H9 (cell line): ENCODE results near the gene DAPP1. TPM values are rescaled to one million over a fixed set of nuclear protein-coding genes. Genes with fewer than 3 reads are reported as not detected.

Source experiments
- DNase-seq: peaks from one replicate; pipeline ENCODE4 v3.0.0-alpha.2; 2017
- H2AFZ ChIP-seq: one replicate; pipeline ENCODE4 v1.6.1; 2013; ENCODE audit warnings: mild to moderate bottlenecking, low read length, control low read depth, moderate library complexity
- H2AK5ac ChIP-seq: 2 replicates; pipeline ENCODE4 v1.6.1; 2013; ENCODE audit warnings: low read length, control low read depth, mixed read lengths; ENCODE audit not compliant: insufficient read length
- H2BK120ac ChIP-seq: one replicate; pipeline ENCODE4 v1.6.1; 2013; ENCODE audit warnings: low read depth, mild to moderate bottlenecking, low read length, control low read depth, inconsistent platforms; ENCODE audit not compliant: poor library complexity, severe bottlenecking
- H2BK12ac ChIP-seq: 2 replicates; pipeline ENCODE4 v1.6.1; 2013; ENCODE audit warnings: low read length, control low read depth, mixed read lengths, low read depth; ENCODE audit not compliant: insufficient read length
- H2BK15ac ChIP-seq: 2 replicates; pipeline ENCODE4 v1.6.1; 2013; ENCODE audit warnings: low read depth, low read length, control low read depth
- H2BK20ac ChIP-seq: one replicate; pipeline ENCODE4 v1.6.1; 2013; ENCODE audit warnings: low read depth, mild to moderate bottlenecking, low read length, control low read depth, inconsistent platforms; ENCODE audit not compliant: poor library complexity, severe bottlenecking
- H2BK5ac ChIP-seq: 2 replicates; pipeline ENCODE4 v1.6.1; 2013; ENCODE audit warnings: low read length, control low read depth, mixed read lengths; ENCODE audit not compliant: insufficient read length
- H3K14ac ChIP-seq: 2 replicates; pipeline ENCODE4 v1.6.1; 2013; ENCODE audit warnings: low read length, control low read depth; ENCODE audit not compliant: insufficient read depth
- H3K18ac ChIP-seq: 2 replicates; pipeline ENCODE4 v1.6.1; 2013; ENCODE audit warnings: low read depth, mild to moderate bottlenecking, mixed read lengths, low read length, control low read depth; ENCODE audit not compliant: insufficient read length
- H3K23ac ChIP-seq: 2 replicates; pipeline ENCODE4 v1.6.1; 2013; ENCODE audit warnings: low read length, control low read depth, mixed read lengths, low read depth; ENCODE audit not compliant: insufficient read length
- H3K23me2 ChIP-seq: 2 replicates; pipeline ENCODE4 v1.6.1; 2013; ENCODE audit warnings: low read depth, mild to moderate bottlenecking, mixed read lengths, low read length, control low read depth; ENCODE audit not compliant: insufficient read length, poor library complexity, severe bottlenecking
- H3K27ac ChIP-seq: 2 replicates; pipeline ENCODE4 v1.5.1; 2013; ENCODE audit warnings: low read length, control low read depth, mixed read lengths, low read depth; ENCODE audit not compliant: insufficient read length
- H3K27me3 ChIP-seq: 2 replicates; pipeline ENCODE4 v1.6.1; 2013; ENCODE audit warnings: low read length, control low read depth, inconsistent platforms; ENCODE audit not compliant: insufficient read depth
- H3K4ac ChIP-seq: 2 replicates; pipeline ENCODE4 v1.6.1; 2013; ENCODE audit warnings: low read depth, mild to moderate bottlenecking, control low read depth, inconsistent platforms, low read length, moderate library complexity
- H3K4me1 ChIP-seq: 2 replicates; pipeline ENCODE4 v1.6.1; 2013; ENCODE audit warnings: low read length, control low read depth, inconsistent platforms; ENCODE audit not compliant: insufficient read depth
- H3K4me2 ChIP-seq: 2 replicates; pipeline ENCODE4 v1.6.1; 2013; ENCODE audit warnings: low read length, control low read depth, mixed read lengths; ENCODE audit not compliant: insufficient read length, insufficient read depth
- H3K56ac ChIP-seq: 2 replicates; pipeline ENCODE4 v1.6.1; 2013; ENCODE audit warnings: low read depth, mild to moderate bottlenecking, mixed read lengths, low read length, control low read depth; ENCODE audit not compliant: insufficient read length
- H3K79me1 ChIP-seq: 2 replicates; pipeline ENCODE4 v1.6.1; 2013; ENCODE audit warnings: low read depth, mild to moderate bottlenecking, moderate library complexity, low read length, control low read depth, inconsistent platforms; ENCODE audit not compliant: insufficient read depth, poor library complexity, severe bottlenecking
- H3K79me2 ChIP-seq: 2 replicates; pipeline ENCODE4 v1.6.1; 2013; ENCODE audit warnings: low read length, control low read depth, inconsistent platforms; ENCODE audit not compliant: insufficient read depth
- H3K9ac ChIP-seq: 2 replicates; pipeline ENCODE4 v1.6.1; 2013; ENCODE audit warnings: low read length, control low read depth, mixed read lengths; ENCODE audit not compliant: insufficient read length; ENCODE audit errors: extremely low read depth
- H3K9me3 ChIP-seq: one replicate; pipeline ENCODE4 v1.6.1; 2013; ENCODE audit warnings: low read depth, low read length, inconsistent platforms; ENCODE audit not compliant: control insufficient read depth
- H3T11ph ChIP-seq: one replicate; pipeline ENCODE4 v1.6.1; 2013; ENCODE audit warnings: mild to moderate bottlenecking, low read length, control low read depth, inconsistent platforms
- H4K20me1 ChIP-seq: one replicate; pipeline ENCODE4 v1.6.1; 2013; ENCODE audit not compliant: control insufficient read depth, insufficient read length, insufficient read depth
- H4K5ac ChIP-seq: 2 replicates; pipeline ENCODE4 v1.6.1; 2013; ENCODE audit warnings: low read depth, mild to moderate bottlenecking, mixed read lengths, low read length, control low read depth; ENCODE audit not compliant: insufficient read length
- H4K8ac ChIP-seq: replicated peaks from 2 replicates; pipeline ENCODE4 v1.6.1; 2013; ENCODE audit warnings: low read length, control low read depth, mixed read lengths, low read depth; ENCODE audit not compliant: insufficient read length
- H4K91ac ChIP-seq: 2 replicates; pipeline ENCODE4 v1.6.1; 2013; ENCODE audit warnings: low read depth, mild to moderate bottlenecking, moderate library complexity, mixed read lengths, low read length, control low read depth; ENCODE audit not compliant: insufficient read length
- H3K27ac Mint-ChIP-seq, 3 experiments: 2 replicates in 2 of 3; 3 replicates in 1 of 3; pipeline ENCODE4 v1.8.0; 2020 to 2021; ENCODE audit warnings: mixed read lengths in 3 of 3, mild to moderate bottlenecking in 1 of 3, moderate library complexity in 1 of 3
- H3K27me3 Mint-ChIP-seq: 2 replicates; pipeline ENCODE4 v1.8.0; 2021; ENCODE audit warnings: low read depth, mild to moderate bottlenecking, moderate library complexity, mixed read lengths
- H3K36me3 Mint-ChIP-seq, 3 experiments: 2 replicates in 2 of 3; 3 replicates in 1 of 3; pipeline ENCODE4 v1.8.0; 2020 to 2021; ENCODE audit warnings: low read depth in 3 of 3, mixed read lengths in 3 of 3; ENCODE audit not compliant: insufficient read depth in 1 of 3
- H3K4me1 Mint-ChIP-seq, 2 experiments: 2 replicates each; pipeline ENCODE4 v1.8.0; 2020; ENCODE audit warnings: mixed read lengths in 2 of 2
- H3K4me3 Mint-ChIP-seq, 2 experiments: 2 replicates in 1 of 2; 3 replicates in 1 of 2; pipeline ENCODE4 v1.8.0; 2020 to 2021; ENCODE audit warnings: mild to moderate bottlenecking in 2 of 2, mixed read lengths in 2 of 2, moderate library complexity in 1 of 2
- H3K9me3 Mint-ChIP-seq, 2 experiments: 2 replicates in 1 of 2; 3 replicates in 1 of 2; pipeline ENCODE4 v1.8.0; 2020; ENCODE audit warnings: mild to moderate bottlenecking in 2 of 2, mixed read lengths in 2 of 2, moderate library complexity in 1 of 2
- CTCF ChIP-seq: fragments of 200-600 bp; sonication (generic); conservative IDR thresholded peaks from 3 replicates; pipeline ENCODE4 v1.8.0; 2021; ENCODE audit warnings: antibody characterized with exemption, mild to moderate bottlenecking
- WGBS: extraction: QIAGEN DNeasy Blood & Tissue Kit; methylation state at CpG from one replicate; pipeline ENCODE4 v1.1.7; 2013; ENCODE audit warnings: missing lambda C conversion rate, low lambda C conversion rate, mixed read lengths; ENCODE audit not compliant: insufficient read length; ENCODE audit errors: extremely low coverage; 5-methylcytosine and 5-hydroxymethylcytosine counted together
- total RNA-seq: library from RNA; stranded (reverse); gene quantifications from 2 replicates; pipeline ENCODE4 v1.2.1, GENCODE V29; 2021

DAPP1 gene
- total RNA-seq, 1 experiment from 2014 or later: not detected

- no peaks in the 10 kb centered on the region for H3K9me3 ChIP-seq
- no peaks in the 10 kb centered on the region for H3K27me3 Mint-ChIP-seq
- H3T11ph ChIP-seq: no peak overlapping the region
- H3K79me2 ChIP-seq: no peaks in the 10 kb centered on the region
- no peak overlapping the region for H3K14ac ChIP-seq
- H2AFZ ChIP-seq: no peak overlapping the region
- no CpG with 5 or more reads among the region's 1 CpG for WGBS
- H2BK5ac ChIP-seq: no peak overlapping the region
- TF ChIP-seq CTCF: no peak
- no peaks in the 10 kb centered on the region for H3K79me1 ChIP-seq
- no peak overlapping the region for H2BK120ac ChIP-seq
- no peak overlapping the region for H3K18ac ChIP-seq
- no peak overlapping the region for H3K27ac ChIP-seq
- H3K4me1 Mint-ChIP-seq: no peaks in the 10 kb centered on the region
- H3K4me1 ChIP-seq: no peaks in the 10 kb centered on the region
- H3K23me2 ChIP-seq: no peaks in the 10 kb centered on the region
- no peak overlapping the region for H2BK15ac ChIP-seq
- H2BK12ac ChIP-seq: no peak overlapping the region
- no peaks in the 10 kb centered on the region for H3K36me3 Mint-ChIP-seq
- no peak overlapping the region for H3K23ac ChIP-seq
- no peak overlapping the region for H3K4ac ChIP-seq
- no peak overlapping the region for H2AK5ac ChIP-seq
- H3K27ac Mint-ChIP-seq: no peak overlapping the region
- H3K4me3 Mint-ChIP-seq: no peak overlapping the region
- DNase-seq: no peak
- H3K9me3 Mint-ChIP-seq: no peaks in the 10 kb centered on the region; a peak in 1 of 5 replicates
- no peak overlapping the region for H3K9ac ChIP-seq
- no peak overlapping the region for H2BK20ac ChIP-seq
- H3K4me2 ChIP-seq: no peak overlapping the region
- H4K91ac ChIP-seq: no peak overlapping the region
- H4K5ac ChIP-seq: no peak overlapping the region
- no peak overlapping the region for H4K8ac ChIP-seq
- H3K27me3 ChIP-seq: no peaks in the 10 kb centered on the region
- H3K56ac ChIP-seq: no peak overlapping the region
- no peaks in the 10 kb centered on the region for H4K20me1 ChIP-seq
These were observed 30.3 kb downstream of the DAPP1 start for GRCh38 chr4:99846891-99847290.
